HCT116 (cell line): ENCODE measurements around the gene ZNF143. TPM values are rescaled to one million over a fixed set of nuclear protein-coding genes. Genes with fewer than 3 reads are reported as not detected.

Experiments
- ATAC-seq: fragments of 200-7000 bp; cut with Tn5 transposase; 2 replicates; pipeline ENCODE4 v1.9.1; 2020; ENCODE audit warnings: mild to moderate bottlenecking, moderate library complexity
- BruUV-seq: library from RNA; stranded (reverse); fragments of 400-500 nt; replicated peaks from 2 replicates; lab custom pipeline; 2021; lab: Mats Ljungman, UMichigan
- CTCF ChIA-PET: fragments of 300-600 bp; sonication (Branson Sonifier 250); formaldehyde crosslinking; loops from one replicate; lab custom pipeline; 2021; ENCODE audit warnings: antibody characterized with exemption; lab: Charles Lee
- POLR2A ChIA-PET: fragments of 300-600, 350-600 bp; sonication (Branson Sonifier 250); formaldehyde crosslinking; loops from one replicate; lab custom pipeline; 2021; ENCODE audit warnings: antibody characterized with exemption; lab: Charles Lee
- RAD21 ChIA-PET, 2 experiments: fragments of 300-600 bp; sonication (Branson Sonifier 250); formaldehyde crosslinking; loops; one replicate each; lab custom pipeline; 2023; ENCODE audit warnings: low total read pairs in 2 of 2; ENCODE audit not compliant: uncharacterized antibody in 2 of 2, unreplicated experiment in 2 of 2, low non-redundant PET in 1 of 2; lab: Charles Lee
- DNase-seq: peaks from one replicate; pipeline ENCODE4 v3.0.0-alpha.2; 2010; ENCODE audit warnings: low read depth, low spot score
- H2AFZ ChIP-seq: fragments of 200-600 bp; shearing (Covaris generic), sonication (generic); 2 replicates; pipeline ENCODE4 v1.6.1; 2017; ENCODE audit warnings: low read depth, mixed run types, mixed read lengths, antibody characterized with exemption, low read length; ENCODE audit not compliant: poor library complexity, severe bottlenecking
- H3K27ac ChIP-seq: 2 replicates; pipeline ENCODE4 v1.5.1; 2012; ENCODE audit warnings: low read depth, low read length
- H3K27me3 ChIP-seq: fragments of 200-600 bp; sonication (generic); 2 replicates; pipeline ENCODE4 v1.6.1; 2016; ENCODE audit warnings: mixed run types, low read length, mixed read lengths; ENCODE audit not compliant: insufficient read depth
- H3K36me3 ChIP-seq, 2 experiments: fragments of 200-500 bp in 1 of 2; fragments of 200-600 bp in 1 of 2; sonication (Bioruptor generic) in 1 of 2; sonication (generic) in 1 of 2; 2 replicates each; pipeline versions ENCODE4 v1.5.1 to v1.6.1; 2014 to 2016; ENCODE audit warnings: low read length in 2 of 2, inconsistent platforms in 1 of 2, mixed read lengths in 1 of 2, mixed run types in 1 of 2; ENCODE audit not compliant: insufficient read depth in 2 of 2, control insufficient read depth in 1 of 2
- H3K4me1 ChIP-seq, 2 experiments: fragments of 200-600 bp in 1 of 2; sonication (generic) in 1 of 2; 2 replicates each; pipeline versions ENCODE4 v1.5.1 to v1.6.1; 2012 to 2017; ENCODE audit warnings: low read length in 2 of 2, inconsistent platforms in 1 of 2, mild to moderate bottlenecking in 1 of 2, mixed read lengths in 1 of 2, mixed run types in 1 of 2, moderate library complexity in 1 of 2; ENCODE audit not compliant: insufficient read depth in 2 of 2, control insufficient read depth in 1 of 2
- H3K4me2 ChIP-seq: fragments of 200-600 bp; sonication (generic); 2 replicates; pipeline ENCODE4 v1.6.1; 2017; ENCODE audit warnings: mixed run types, low read length, mixed read lengths
- H3K4me3 ChIP-seq, 2 experiments: fragments of 200-600 bp in 1 of 2; sonication (generic) in 1 of 2; replicated peaks in 1 of 2; 2 replicates each; pipeline ENCODE4 v1.5.1; 2011 to 2016; ENCODE audit warnings: low read length in 2 of 2, control low read depth in 1 of 2, low read depth in 1 of 2, mild to moderate bottlenecking in 1 of 2, mixed read lengths in 1 of 2, mixed run types in 1 of 2
- H3K79me2 ChIP-seq: fragments of 200-600 bp; sonication (generic); 2 replicates; pipeline ENCODE4 v1.6.1; 2017; ENCODE audit warnings: mild to moderate bottlenecking, mixed run types, low read length, moderate library complexity, mixed read lengths; ENCODE audit not compliant: insufficient read depth
- H3K9ac ChIP-seq: fragments of 200-600 bp; sonication (generic); 2 replicates; pipeline ENCODE4 v1.6.1; 2016; ENCODE audit warnings: low read length, mixed read lengths
- H3K9me2 ChIP-seq: fragments of 200-600 bp; sonication (generic), shearing (Covaris generic); 2 replicates; pipeline ENCODE4 v1.6.1; 2017; ENCODE audit warnings: mixed run types, mild to moderate bottlenecking, moderate library complexity; ENCODE audit not compliant: insufficient read depth
- H3K9me3 ChIP-seq, 2 experiments: fragments of 200-500 bp in 1 of 2; fragments of 200-600 bp in 1 of 2; sonication (Bioruptor generic) in 1 of 2; sonication (generic) in 1 of 2; 2 replicates each; pipeline ENCODE4 v1.6.1; 2014 to 2017; ENCODE audit warnings: low read length in 2 of 2, mixed read lengths in 2 of 2, inconsistent platforms in 1 of 2, low read depth in 1 of 2, mild to moderate bottlenecking in 1 of 2, mixed run types in 1 of 2, moderate library complexity in 1 of 2; ENCODE audit not compliant: control insufficient read depth in 1 of 2, insufficient read depth in 1 of 2
- H4K20me1 ChIP-seq: fragments of 200-600 bp; sonication (generic), shearing (Covaris generic); 2 replicates; pipeline ENCODE4 v1.6.1; 2017; ENCODE audit warnings: mixed run types, mild to moderate bottlenecking, moderate library complexity; ENCODE audit not compliant: insufficient read depth
- CBX3 ChIP-seq: IDR thresholded peaks from 2 replicates; pipeline ENCODE4 v1.6.1; 2012; ENCODE audit warnings: low read depth
- CEBPB ChIP-seq: IDR thresholded peaks from 2 replicates; pipeline ENCODE4 v1.6.1; 2012; ENCODE audit warnings: low read depth
- EGR1 ChIP-seq: IDR thresholded peaks from 2 replicates; pipeline ENCODE4 v1.6.1; 2012; ENCODE audit warnings: low read depth
- EZH2 ChIP-seq: fragments of 200-600 bp; sonication (generic); IDR thresholded peaks from 2 replicates; pipeline ENCODE4 v1.6.1; 2017; ENCODE audit warnings: antibody characterized with exemption, mixed run types
- JUND ChIP-seq: IDR thresholded peaks from 2 replicates; pipeline ENCODE4 v1.6.1; 2012
- RAD21 ChIP-seq: IDR thresholded peaks from 2 replicates; pipeline ENCODE4 v1.6.1; 2012; ENCODE audit warnings: low read depth, mild to moderate bottlenecking
- ZBTB33 ChIP-seq: IDR thresholded peaks from 2 replicates; pipeline ENCODE4 v1.6.1; 2011; ENCODE audit warnings: mild to moderate bottlenecking, low read length, moderate library complexity; ENCODE audit not compliant: insufficient replicate concordance; ENCODE audit errors: extremely low read depth
- ZFX ChIP-seq: fragments of 450-650 bp; IDR thresholded peaks from 2 replicates; pipeline ENCODE4 v1.6.1; 2017
- ZNF274 ChIP-seq: fragments of 200-500 bp; sonication (Bioruptor generic); IDR thresholded peaks from 2 replicates; pipeline ENCODE4 v1.6.1; 2014; ENCODE audit warnings: mild to moderate bottlenecking, low read depth, low read length, inconsistent platforms
- intact Hi-C: fragments of 100-400 bp; cut with micrococcal nuclease; formaldehyde crosslinking; loops from 2 replicates; pipeline ENCODE4 v1.10.0; 2022
- total RNA-seq: library from RNA; stranded (reverse); gene quantifications from one replicate; pipeline ENCODE4 v1.2.1, GENCODE V29; 2021; ENCODE audit not compliant: unreplicated experiment
- TF ChIP-seq, protein P1 (sequence below), 3 experiments: fragments of 200-600 bp in 1 of 3; sonication (generic) in 1 of 3; IDR thresholded peaks in 2 of 3; conservative IDR thresholded peaks in 1 of 3; 2 replicates each; pipeline ENCODE4 v1.5.1; 2012 to 2017; ENCODE audit warnings: low read depth in 2 of 3, low read length in 2 of 3, antibody characterized with exemption in 1 of 3, borderline replicate concordance in 1 of 3, control low read depth in 1 of 3, mild to moderate bottlenecking in 1 of 3, mixed read lengths in 1 of 3, mixed run types in 1 of 3, moderate library complexity in 1 of 3; ENCODE audit not compliant: insufficient read depth in 1 of 3

Gene ZNF143
- total RNA-seq, 1 experiment from 2014 or later = 27.5 TPM

GRCh38 chr11:9438611-9439010 lies 22.2 kb upstream of the ZNF143 start (continued):
- TF ChIP-seq EZH2 (no peak), ZFX (no peak), CEBPB (no peak), RAD21 (no peak)
- TF ChIP-seq, protein P1, sequence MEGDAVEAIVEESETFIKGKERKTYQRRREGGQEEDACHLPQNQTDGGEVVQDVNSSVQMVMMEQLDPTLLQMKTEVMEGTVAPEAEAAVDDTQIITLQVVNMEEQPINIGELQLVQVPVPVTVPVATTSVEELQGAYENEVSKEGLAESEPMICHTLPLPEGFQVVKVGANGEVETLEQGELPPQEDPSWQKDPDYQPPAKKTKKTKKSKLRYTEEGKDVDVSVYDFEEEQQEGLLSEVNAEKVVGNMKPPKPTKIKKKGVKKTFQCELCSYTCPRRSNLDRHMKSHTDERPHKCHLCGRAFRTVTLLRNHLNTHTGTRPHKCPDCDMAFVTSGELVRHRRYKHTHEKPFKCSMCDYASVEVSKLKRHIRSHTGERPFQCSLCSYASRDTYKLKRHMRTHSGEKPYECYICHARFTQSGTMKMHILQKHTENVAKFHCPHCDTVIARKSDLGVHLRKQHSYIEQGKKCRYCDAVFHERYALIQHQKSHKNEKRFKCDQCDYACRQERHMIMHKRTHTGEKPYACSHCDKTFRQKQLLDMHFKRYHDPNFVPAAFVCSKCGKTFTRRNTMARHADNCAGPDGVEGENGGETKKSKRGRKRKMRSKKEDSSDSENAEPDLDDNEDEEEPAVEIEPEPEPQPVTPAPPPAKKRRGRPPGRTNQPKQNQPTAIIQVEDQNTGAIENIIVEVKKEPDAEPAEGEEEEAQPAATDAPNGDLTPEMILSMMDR (IDR thresholded peaks at IDR 0.05 in 2 of 3, conservative IDR thresholded peaks at IDR 0.05 in 1 of 3; ENCODE audit: borderline replicate concordance in 1 of 3, insufficient read depth in 1 of 3, low read depth in 2 of 3, low read length in 2 of 3) = no peak

- RAD21 ChIA-PET = no interaction called here
- Histone ChIP-seq H3K36me3 (peaks cover 29 to 44% of the 10 kb centered on the region in 2 experiments; a peak in 3 of 4 replicates), H3K9me2 (no peaks in the 10 kb centered on the region), H3K4me3 (no peak overlapping the region), H4K20me1 (peaks cover 5% of the 10 kb centered on the region; the same call in 1 of the 2 replicates), H3K9me3 (no peaks in the 10 kb centered on the region), H3K27me3 (no peaks in the 10 kb centered on the region), H3K27ac (no peak overlapping the region), H3K9ac (no peak overlapping the region), H3K79me2 (peaks cover 23% of the 10 kb centered on the region), H3K4me1 (no peaks in the 10 kb centered on the region), H2AFZ (no peak overlapping the region), H3K4me2 (no peak overlapping the region)
- no peak for ATAC-seq
- no peak for DNase-seq
- no TSS peak for BruUV-seq
- intact Hi-C loops = no loop called here
- TF ChIP-seq ZNF274 (no peak), CBX3 (no peak), ZBTB33 (no peak), EGR1 (no peak), JUND (no peak)
- CTCF ChIA-PET = no interaction called here
- POLR2A ChIA-PET = no interaction called here
Observed at GRCh38 chr11:9446230-9446629, 14.6 kb upstream of the ZNF143 start.
